OCI-LY3 (cell line): ENCODE results near the gene EIF3F.

Source experiments
- CTCF ChIP-seq: fragments of 200-600, 300-600 bp; sonication (generic); IDR thresholded peaks from 2 replicates; pipeline ENCODE4 v1.5.1; 2014; ENCODE audit warnings: antibody characterized with exemption, low read length, low read depth
- EZH2phosphoT487 ChIP-seq: fragments of 200-600 bp; shearing (Covaris generic); IDR thresholded peaks from 2 replicates; pipeline ENCODE4 v1.6.1; 2018; ENCODE audit warnings: antibody characterized with exemption, mixed run types, low read depth

GRCh38 chr11:8013833-8014232 lies 26.7 kb downstream of the EIF3F start:
- TF ChIP-seq CTCF (no peak), EZH2phosphoT487 (no peak)
